ENCODE results near the gene MSI2. TPM values are rescaled to one million over a fixed set of nuclear protein-coding genes. Genes with fewer than 3 reads are reported as not detected.

The MSI2 gene
- polyA plus RNA-seq, 1 donor from 2014 or later, result 3.8 TPM

DNA sequence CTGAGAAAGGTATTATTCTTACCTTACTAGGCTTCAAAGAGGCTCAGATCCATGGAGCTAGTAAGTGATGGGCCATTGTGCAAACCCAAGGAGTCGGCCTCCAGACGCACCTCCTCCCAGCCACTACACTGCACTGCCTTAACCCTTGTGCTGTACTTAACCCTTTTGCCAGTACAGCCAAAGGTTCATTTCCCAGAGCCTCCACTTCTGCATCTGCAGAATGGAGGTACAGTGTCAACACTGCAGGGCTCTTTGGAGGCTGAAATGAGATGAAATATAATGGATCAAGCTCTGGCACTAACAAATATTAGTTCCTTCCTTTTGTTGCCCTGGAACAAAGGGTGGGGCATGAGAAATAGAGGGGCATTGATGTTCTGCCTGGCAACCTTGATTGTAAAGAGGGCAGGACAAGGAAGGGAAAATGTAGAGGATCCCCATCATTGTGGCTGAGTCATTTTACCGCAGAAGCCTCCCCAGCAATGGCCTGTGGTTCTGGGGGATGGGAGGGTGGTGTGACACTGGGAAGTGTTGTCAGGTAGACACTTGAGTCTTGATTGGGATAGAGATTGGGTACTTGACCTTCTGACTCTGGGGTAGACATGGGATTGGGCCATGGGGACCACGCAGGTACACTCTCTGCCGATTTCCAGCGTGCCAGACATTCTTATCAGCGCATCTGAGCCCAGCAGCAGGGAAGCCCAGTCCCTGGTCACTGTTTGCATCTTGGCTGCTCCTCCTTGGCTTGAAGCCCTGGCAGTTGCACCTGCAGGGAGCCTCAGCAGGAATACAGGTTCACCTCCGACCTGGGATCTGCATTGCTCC lies 84.0 kb downstream of the MSI2 start:
- H3K4me1 Mint-ChIP-seq, result peaks cover 15 to 21% (median 21%) of the 10 kb centered on the region in 3 donors
- no peaks in the 10 kb centered on the region for H3K27me3 Mint-ChIP-seq
- peaks cover 3% of the 10 kb centered on the region for H3K36me3 Mint-ChIP-seq
- H3K27ac Mint-ChIP-seq, result no peak overlapping the region
- no peak overlapping the region for H3K4me3 Mint-ChIP-seq
- H3K9me3 Mint-ChIP-seq, result no peaks in the 10 kb centered on the region

DNA sequence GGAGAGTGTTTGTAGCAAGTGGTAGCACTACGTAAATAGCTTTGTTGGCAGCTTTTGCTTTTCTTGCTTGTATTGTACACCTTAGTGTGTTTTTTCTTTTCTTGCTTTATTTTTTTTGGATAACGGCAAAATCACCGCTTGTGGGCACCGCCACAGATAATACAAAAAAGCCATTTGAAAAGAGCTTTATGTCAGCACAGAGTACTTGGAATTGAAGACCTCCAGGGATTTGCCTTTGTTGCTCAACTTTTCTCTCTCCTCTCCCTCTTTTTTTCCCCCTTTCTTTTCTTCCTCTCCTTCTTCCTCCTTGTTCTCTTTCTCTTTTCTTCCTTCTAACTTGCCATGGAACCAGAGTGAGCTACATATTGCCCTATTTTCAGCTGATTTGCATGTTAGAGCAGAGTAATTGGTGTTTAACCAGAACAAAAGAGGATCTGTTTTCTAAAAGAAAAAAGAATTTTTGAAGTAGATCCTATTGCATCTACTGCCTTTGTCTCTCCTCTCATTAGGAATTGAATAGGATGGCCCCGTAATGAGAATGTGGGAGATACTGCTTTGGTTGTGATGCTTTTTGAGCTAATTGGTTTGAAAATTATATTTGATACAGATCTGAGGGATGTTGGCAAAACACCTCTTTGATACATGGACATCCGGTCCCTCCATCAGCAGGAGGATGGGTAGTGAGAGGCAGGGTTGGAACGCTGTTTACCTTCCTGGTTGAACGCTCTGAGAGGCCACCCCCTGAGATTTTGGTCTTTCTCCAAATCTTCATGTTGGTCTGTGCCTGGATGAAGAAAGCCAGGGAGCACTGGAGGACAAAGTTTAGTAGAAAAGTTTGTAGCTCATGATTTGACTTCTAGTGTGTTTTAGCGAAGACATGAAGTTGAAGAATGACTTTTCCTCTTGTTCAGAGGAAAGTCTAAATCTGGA lies 85.6 kb downstream of the MSI2 start:
- no peaks in the 10 kb centered on the region for H3K27me3 Mint-ChIP-seq
- no peaks in the 10 kb centered on the region for H3K36me3 Mint-ChIP-seq
- peaks cover 15 to 23% (median 18%) of the 10 kb centered on the region in 3 donors for H3K4me1 Mint-ChIP-seq
- peak overlapping the region in 1 of 3 donors; percentile 35 for H3K27ac Mint-ChIP-seq
- no peaks in the 10 kb centered on the region for H3K9me3 Mint-ChIP-seq
- no peak overlapping the region for H3K4me3 Mint-ChIP-seq

DNA sequence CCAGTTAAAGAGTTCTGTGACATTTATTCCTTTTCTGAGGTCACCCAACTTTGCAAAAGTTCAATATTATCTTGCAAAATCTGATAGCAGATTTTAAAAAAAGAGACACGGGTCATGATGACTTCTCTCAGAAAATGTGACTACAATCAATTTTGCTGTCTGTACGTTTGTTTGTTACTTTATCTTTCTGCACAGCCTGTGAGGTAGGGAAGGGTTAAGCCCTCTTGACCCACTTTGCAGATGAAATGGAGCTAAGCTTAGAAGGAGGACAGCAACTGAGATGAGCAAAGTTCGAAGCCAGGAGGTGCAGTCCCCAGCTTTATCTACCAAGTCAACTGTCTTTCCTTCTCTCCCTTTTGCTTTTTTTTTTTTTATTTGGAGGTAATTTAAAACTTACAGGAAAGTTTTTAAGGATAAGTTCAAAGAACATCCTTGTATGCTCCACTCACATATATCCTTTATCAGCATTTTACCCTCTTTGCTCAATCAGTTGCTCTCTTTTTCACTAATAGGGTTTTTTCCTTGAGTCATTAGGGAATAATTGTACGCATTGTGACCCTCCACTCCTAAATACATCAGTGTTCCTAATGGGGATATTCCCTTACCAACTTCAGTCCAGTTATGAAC lies 86.8 kb downstream of the MSI2 start:
- peaks cover 14 to 22% (median 15%) of the 10 kb centered on the region in 3 donors for H3K4me1 Mint-ChIP-seq
- H3K4me3 Mint-ChIP-seq, result no peak overlapping the region
- H3K27me3 Mint-ChIP-seq, result no peaks in the 10 kb centered on the region
- H3K36me3 Mint-ChIP-seq, result peaks cover 3% of the 10 kb centered on the region
- no peaks in the 10 kb centered on the region for H3K9me3 Mint-ChIP-seq
- H3K27ac Mint-ChIP-seq, result no peak overlapping the region

DNA sequence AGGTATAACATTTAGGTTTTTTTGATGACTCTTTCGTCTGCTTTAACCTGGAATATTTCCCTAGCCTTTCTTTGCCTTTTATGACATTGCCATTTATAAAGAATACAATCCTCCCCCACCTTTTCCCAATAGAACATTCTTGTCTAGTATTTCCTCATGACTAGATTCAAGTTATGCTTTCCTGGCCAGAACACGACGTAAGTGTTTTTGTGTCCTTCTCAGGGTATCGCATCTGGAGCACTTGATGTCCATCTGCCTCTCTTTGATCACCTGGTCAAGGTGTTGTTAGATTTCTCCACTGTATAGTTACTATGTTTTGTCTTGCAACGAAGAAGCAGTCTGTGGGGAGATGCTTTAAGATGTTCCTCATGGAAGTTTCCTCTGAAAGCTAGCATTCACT lies 87.4 kb downstream of the MSI2 start:
- Mint-ChIP-seq H3K4me1 (peaks cover 8 to 17% (median 9%) of the 10 kb centered on the region in 3 donors), H3K27me3 (no peaks in the 10 kb centered on the region), H3K9me3 (no peaks in the 10 kb centered on the region), H3K36me3 (peaks cover 6% of the 10 kb centered on the region), H3K4me3 (no peak overlapping the region), H3K27ac (no peak overlapping the region)

DNA sequence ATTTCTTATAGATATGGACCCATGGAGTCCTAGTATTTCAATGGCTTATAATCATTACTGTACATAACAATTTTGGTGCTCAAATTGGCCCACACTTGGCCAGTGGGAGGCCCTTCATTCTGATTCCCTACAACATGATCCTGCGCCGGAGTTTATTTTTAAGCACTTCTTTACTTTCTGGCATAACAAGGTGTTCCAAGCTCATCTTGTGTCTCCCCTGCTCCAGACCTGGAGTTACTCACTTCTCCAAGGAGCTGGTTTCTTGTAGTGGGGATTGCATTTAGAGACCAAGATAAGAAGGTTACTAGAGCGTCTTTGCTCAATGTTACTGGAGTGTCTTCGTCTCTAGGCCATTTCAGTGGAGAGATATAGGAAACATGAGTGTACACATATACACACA lies 87.9 kb downstream of the MSI2 start:
- H3K27me3 Mint-ChIP-seq, result no peaks in the 10 kb centered on the region
- peaks cover 5 to 15% (median 6%) of the 10 kb centered on the region in 3 donors for H3K4me1 Mint-ChIP-seq
- peaks cover 6% of the 10 kb centered on the region for H3K36me3 Mint-ChIP-seq
- no peak overlapping the region for H3K27ac Mint-ChIP-seq
- no peaks in the 10 kb centered on the region for H3K9me3 Mint-ChIP-seq
- no peak overlapping the region for H3K4me3 Mint-ChIP-seq

DNA sequence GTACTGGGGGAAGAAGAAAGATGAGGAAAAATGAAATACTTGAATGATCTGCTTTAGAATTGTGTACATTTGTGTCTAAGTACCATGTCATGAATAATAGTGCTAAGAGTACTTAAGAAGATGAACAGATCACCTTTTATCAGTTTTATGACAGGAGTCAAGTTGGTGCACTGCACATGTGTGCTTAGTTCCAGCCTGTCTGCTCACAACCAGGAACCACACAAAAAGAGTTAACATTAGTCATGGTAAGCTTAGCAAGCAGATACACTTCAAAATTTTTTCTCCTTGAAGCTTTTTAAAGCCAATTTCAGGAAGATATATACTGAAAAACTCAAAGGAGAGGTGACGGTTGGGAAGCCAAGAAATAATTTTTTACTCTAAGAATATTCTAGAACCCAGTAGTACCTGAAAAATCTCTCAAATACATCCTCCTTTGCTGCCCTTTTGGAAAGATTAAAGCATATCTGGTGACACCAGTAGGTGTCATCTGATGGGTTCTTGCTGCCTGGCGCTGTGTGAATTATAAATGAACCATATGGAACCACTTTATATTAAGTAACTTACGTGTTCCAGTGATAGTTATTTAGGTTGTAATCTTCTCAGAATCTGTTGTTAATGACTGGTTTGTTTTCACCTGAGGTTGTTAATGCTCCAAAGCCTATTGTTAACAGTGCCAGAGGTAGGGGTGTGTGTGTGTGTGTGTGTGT lies 93.4 kb downstream of the MSI2 start:
- peaks cover 10% of the 10 kb centered on the region for H3K36me3 Mint-ChIP-seq

GRCh38 chr17:57350266-57350665 lies 93.9 kb downstream of the MSI2 start:
- Mint-ChIP-seq H3K4me3 (no peak overlapping the region), H3K27ac (no peak overlapping the region), H3K27me3 (no peaks in the 10 kb centered on the region), H3K9me3 (no peaks in the 10 kb centered on the region), H3K36me3 (peaks cover 10% of the 10 kb centered on the region), H3K4me1 (peaks cover 9 to 25% (median 18%) of the 10 kb centered on the region in 3 donors)

More for the DNA sequence above, 93.4 kb downstream of the MSI2 start:
- H3K27ac Mint-ChIP-seq, result no peak overlapping the region
- H3K27me3 Mint-ChIP-seq, result no peaks in the 10 kb centered on the region
- H3K9me3 Mint-ChIP-seq, result no peaks in the 10 kb centered on the region
- H3K4me3 Mint-ChIP-seq, result no peak overlapping the region
- H3K4me1 Mint-ChIP-seq, result peaks cover 6 to 22% (median 13%) of the 10 kb centered on the region in 3 donors

GRCh38 chr17:57352665-57353175 lies 96.4 kb downstream of the MSI2 start:
- H3K36me3 Mint-ChIP-seq, result peaks cover 9% of the 10 kb centered on the region
- no peaks in the 10 kb centered on the region for H3K9me3 Mint-ChIP-seq
- H3K4me1 Mint-ChIP-seq, result peaks cover 28 to 38% (median 37%) of the 10 kb centered on the region in 3 donors
- H3K27ac Mint-ChIP-seq, result no peak overlapping the region
- no peak overlapping the region for H3K4me3 Mint-ChIP-seq
- no peaks in the 10 kb centered on the region for H3K27me3 Mint-ChIP-seq

GRCh38 chr17:57354673-57355072 lies 98.3 kb downstream of the MSI2 start:
- Mint-ChIP-seq H3K27ac (no peak overlapping the region), H3K4me1 (peaks cover 34 to 50% (median 44%) of the 10 kb centered on the region in 3 donors), H3K36me3 (peaks cover 7% of the 10 kb centered on the region), H3K4me3 (peak overlapping the region in 1 of 4 donors; percentile 2), H3K9me3 (no peaks in the 10 kb centered on the region), H3K27me3 (no peaks in the 10 kb centered on the region)

- H3K4me1 Mint-ChIP-seq, result peaks cover 34 to 50% (median 44%) of the 10 kb centered on the region in 3 donors
These were observed 99.0 kb downstream of the MSI2 start for GRCh38 chr17:57355090-57355859.

DNA sequence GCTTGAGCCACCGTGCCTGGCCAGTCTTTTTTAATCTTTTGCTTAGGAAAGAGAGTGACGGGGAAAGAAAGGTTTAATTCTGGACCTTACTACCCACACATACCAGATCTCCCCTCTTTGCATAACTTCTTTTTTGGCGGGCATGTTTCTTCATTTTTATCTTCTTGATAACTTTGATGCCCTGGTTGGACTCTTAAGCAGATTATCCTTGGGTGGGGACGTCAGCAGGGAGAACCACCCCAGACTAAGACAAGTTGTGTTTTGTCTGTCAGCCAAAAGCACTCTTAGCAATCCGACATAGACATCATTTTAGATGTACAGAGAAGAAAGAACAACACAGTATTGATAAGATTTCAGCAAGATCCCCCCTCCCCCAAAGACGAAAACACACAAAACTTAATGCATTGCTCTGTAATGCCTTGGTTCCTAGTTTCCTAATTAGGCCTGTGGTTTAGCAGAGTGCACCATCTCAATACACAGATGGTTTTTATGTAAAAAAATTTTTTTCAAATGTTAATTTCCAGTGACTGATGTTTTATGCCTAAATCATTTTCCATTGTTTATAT lies 99.9 kb downstream of the MSI2 start:
- Mint-ChIP-seq H3K4me1 (peaks cover 34 to 50% (median 44%) of the 10 kb centered on the region in 3 donors), H3K36me3 (peaks cover 3% of the 10 kb centered on the region), H3K27ac (peak overlapping the region; percentile 17 to 71 (median 39)), H3K27me3 (no peaks in the 10 kb centered on the region), H3K4me3 (peak overlapping the region; percentile 62 to 88 (median 77)), H3K9me3 (no peaks in the 10 kb centered on the region)

More at GRCh38 chr17:57355090-57355859, 99.0 kb downstream of the MSI2 start:
- Mint-ChIP-seq H3K9me3 (no peaks in the 10 kb centered on the region), H3K4me3 (peak overlapping the region in 1 of 4 donors; percentile 25), H3K27me3 (no peaks in the 10 kb centered on the region), H3K36me3 (peaks cover 7% of the 10 kb centered on the region), H3K27ac (no peak overlapping the region)

DNA sequence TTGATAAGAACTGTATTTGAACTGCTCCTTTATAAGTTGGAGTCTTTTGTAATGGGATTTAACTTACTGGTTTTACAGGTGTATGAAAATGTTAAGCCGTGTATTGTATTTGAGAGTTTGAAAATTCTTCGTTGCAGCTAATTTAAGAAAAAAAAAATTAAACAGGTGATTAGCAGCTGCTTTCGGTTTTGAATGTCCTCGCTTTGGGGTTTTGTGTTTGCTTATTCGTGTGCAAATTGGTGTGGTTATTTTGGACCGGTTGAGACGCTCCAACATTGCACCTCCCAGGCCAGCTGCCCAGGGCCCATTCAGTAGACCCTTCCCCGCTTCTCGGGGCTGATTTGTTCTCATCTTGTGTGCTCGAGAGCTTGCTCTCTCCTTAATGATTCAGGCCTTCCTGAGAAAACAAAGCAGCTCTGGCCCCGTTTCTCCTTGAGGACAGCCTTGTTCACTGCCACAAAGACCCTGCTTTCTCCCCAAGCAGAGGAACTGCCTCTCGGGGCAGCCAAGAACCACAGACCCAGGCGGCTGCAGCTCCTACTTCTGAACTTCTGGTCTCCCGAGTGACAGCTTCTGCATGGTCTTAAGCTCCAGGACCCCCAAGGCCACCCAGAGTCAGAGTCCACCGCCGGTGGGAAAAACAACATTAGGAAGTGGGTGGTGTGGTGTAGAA lies 100.5 kb downstream of the MSI2 start:
- H3K4me1 Mint-ChIP-seq, result peaks cover 34 to 50% (median 44%) of the 10 kb centered on the region in 3 donors
- peaks cover 3% of the 10 kb centered on the region for H3K36me3 Mint-ChIP-seq
- H3K27me3 Mint-ChIP-seq, result no peaks in the 10 kb centered on the region
- peak overlapping the region; percentile 17 to 87 (median 71) for H3K27ac Mint-ChIP-seq
- peak overlapping the region; percentile 62 to 88 (median 77) for H3K4me3 Mint-ChIP-seq
- no peaks in the 10 kb centered on the region for H3K9me3 Mint-ChIP-seq

GRCh38 chr17:57357392-57357784 lies 101.1 kb downstream of the MSI2 start:
- Mint-ChIP-seq H3K36me3 (peaks cover 3% of the 10 kb centered on the region), H3K4me1 (peaks cover 34 to 50% (median 44%) of the 10 kb centered on the region in 3 donors), H3K27me3 (no peaks in the 10 kb centered on the region), H3K27ac (peak overlapping the region in 2 of 3 donors; percentile 71 to 87), H3K9me3 (no peaks in the 10 kb centered on the region), H3K4me3 (peak overlapping the region; percentile 62 to 88 (median 77))
